Muscle of leg (tissue), 11 donors: ENCODE data around the gene METTL3. TPM values are rescaled to one million over a fixed set of nuclear protein-coding genes. Genes with fewer than 3 reads are reported as not detected.
A peak's percentile ranks its signal among the peaks of the same experiment; 100 is the strongest.

Source experiments
- DNase-seq: peaks from one replicate; pipeline ENCODE4 v3.0.0; 2013
- H3K27ac ChIP-seq: one replicate; pipeline ENCODE4 v1.5.1; 2013; ENCODE audit warnings: mild to moderate bottlenecking, low read length, control low read depth
- H3K27me3 ChIP-seq: one replicate; pipeline ENCODE4 v1.6.1; 2013; ENCODE audit warnings: low read length; ENCODE audit not compliant: control insufficient read depth, insufficient read depth
- H3K36me3 ChIP-seq: one replicate; pipeline ENCODE4 v1.6.1; 2013; ENCODE audit warnings: low read length; ENCODE audit not compliant: control insufficient read depth, insufficient read depth
- H3K4me1 ChIP-seq: one replicate; pipeline ENCODE4 v1.6.1; 2013; ENCODE audit warnings: low read length; ENCODE audit not compliant: control insufficient read depth, insufficient read depth
- H3K4me3 ChIP-seq: one replicate; pipeline ENCODE4 v1.5.1; 2013; ENCODE audit warnings: low read length, control low read depth
- H3K9me3 ChIP-seq: replicated peaks from 2 replicates; pipeline ENCODE4 v1.6.1; 2013; ENCODE audit warnings: low read depth, low read length; ENCODE audit not compliant: control insufficient read depth
- WGBS: methylation state at CpG from one replicate; pipeline ENCODE4 v1.1.5; 2013; ENCODE audit warnings: missing lambda C conversion rate; ENCODE audit not compliant: insufficient coverage; 5-methylcytosine and 5-hydroxymethylcytosine counted together
- polyA plus RNA-seq, 8 donors: library from polyadenylated mRNA; unstranded; fragments of 120-200 nt; gene quantifications; one replicate each; pipeline versions ENCODE4 v1.2.1 to v1.2.3, GENCODE V29; 2013; ENCODE audit warnings: inconsistent platforms in 1 of 8, low replicate concordance in 1 of 8; ENCODE audit not compliant: insufficient read length in 8 of 8, insufficient read depth in 1 of 8
- total RNA-seq: library from RNA; stranded (reverse); fragments of 120-200 nt; gene quantifications from one replicate; pipeline ENCODE4 v1.2.4, GENCODE V29; 2013

METTL3 gene
- total and polyA plus RNA-seq, 9 donors, result 40.4 to 56.6 (median 45.5) TPM

- DNase-seq, result peak; percentile 100
- peaks cover 10% of the 10 kb centered on the region for H3K36me3 ChIP-seq
- H3K4me1 ChIP-seq, result peaks cover 7% of the 10 kb centered on the region
- peak within 1 kb of the TSS; percentile 92 for H3K27ac ChIP-seq
- H3K4me3 ChIP-seq, result peak within 1 kb of the TSS; percentile 83
- 0% methylated on average over 35 of the region's 49 CpGs for WGBS
- no peaks in the 10 kb centered on the region for H3K27me3 ChIP-seq
- H3K9me3 ChIP-seq, result no peaks in the 10 kb centered on the region
Measured at GRCh38 chr14:21476925-21477681, 34.0 kb downstream of the METTL3 start, which contains the start of the genes RAB2B and TOX4. Gene RAB2B, minus strand, starts transcription at chr14:21476959. Its CDS starts 87 bp downstream, at chr14:21476872. Gene TOX4, plus strand, starts transcription at chr14:21477195. Its CDS starts 84 bp downstream, at chr14:21477279.

GRCh38 chr14:21476523-21476924 lies 34.6 kb downstream of the METTL3 start:
- no peaks in the 10 kb centered on the region for H3K27me3 ChIP-seq
- H3K4me3 ChIP-seq, result peak overlapping the region; percentile 66
- peaks cover 10% of the 10 kb centered on the region for H3K36me3 ChIP-seq
- H3K9me3 ChIP-seq, result no peaks in the 10 kb centered on the region
- H3K4me1 ChIP-seq, result peaks cover 7% of the 10 kb centered on the region
- H3K27ac ChIP-seq, result peak overlapping the region; percentile 92
- no peak for DNase-seq
- WGBS, result 0% methylated on average over 15 of the region's 27 CpGs

- peaks cover 7% of the 10 kb centered on the region for H3K4me1 ChIP-seq
- H3K9me3 ChIP-seq, result no peaks in the 10 kb centered on the region
- peak overlapping the region; percentile 66 for H3K4me3 ChIP-seq
- DNase-seq, result no peak
- H3K27me3 ChIP-seq, result no peaks in the 10 kb centered on the region
- H3K27ac ChIP-seq, result peak overlapping the region; percentile 92
- peaks cover 10% of the 10 kb centered on the region for H3K36me3 ChIP-seq
- WGBS, result no CpG with 5 or more reads among the region's 10 CpGs
Measured at GRCh38 chr14:21475767-21476522, 35.2 kb downstream of the METTL3 start.

- Histone ChIP-seq H3K36me3 (peaks cover 34% of the 10 kb centered on the region), H3K9me3 (no peaks in the 10 kb centered on the region), H3K27me3 (no peaks in the 10 kb centered on the region), H3K4me1 (no peaks in the 10 kb centered on the region), H3K4me3 (no peak overlapping the region), H3K27ac (no peak overlapping the region)
- no CpG with 5 or more reads among the region's 1 CpG for WGBS
- peak; percentile 53 for DNase-seq
Measured at GRCh38 chr14:21467616-21468015, 43.5 kb downstream of the METTL3 start.

- H3K4me1 ChIP-seq, result peaks cover 11% of the 10 kb centered on the region
- DNase-seq, result peak; percentile 100
- peak within 1 kb of the TSS; percentile 97 for H3K4me3 ChIP-seq
- H3K9me3 ChIP-seq, result no peaks in the 10 kb centered on the region
- peaks cover 7% of the 10 kb centered on the region for H3K36me3 ChIP-seq
- peak within 1 kb of the TSS; percentile 99 for H3K27ac ChIP-seq
- H3K27me3 ChIP-seq, result no peaks in the 10 kb centered on the region
- WGBS, result 0% methylated on average over 17 of the region's 36 CpGs
Measured at GRCh38 chr14:21455912-21456667, 55.0 kb downstream of the METTL3 start, which contains the start of gene CHD8. Gene CHD8, minus strand, starts transcription at chr14:21456123. Its CDS starts 24,480 bp downstream, at chr14:21431643.

GRCh38 chr14:21455592-21455911 lies 55.6 kb downstream of the METTL3 start:
- WGBS, result 0% methylated on average over 1 of the region's 17 CpGs

GRCh38 chr14:21454843-21455544 lies 56.1 kb downstream of the METTL3 start:
- no peaks in the 10 kb centered on the region for H3K36me3 ChIP-seq
- H3K27me3 ChIP-seq, result no peaks in the 10 kb centered on the region
- 36% methylated on average over 5 of the region's 15 CpGs for WGBS
- no peak for DNase-seq
- peak overlapping the region; percentile 97 for H3K4me3 ChIP-seq
- no peaks in the 10 kb centered on the region for H3K9me3 ChIP-seq
- peaks cover 11% of the 10 kb centered on the region for H3K4me1 ChIP-seq
- H3K27ac ChIP-seq, result peak overlapping the region; percentile 97

More at GRCh38 chr14:21455592-21455911, 55.6 kb downstream of the METTL3 start:
- peak overlapping the region; percentile 97 for H3K27ac ChIP-seq
- no peaks in the 10 kb centered on the region for H3K9me3 ChIP-seq
- no peaks in the 10 kb centered on the region for H3K27me3 ChIP-seq
- DNase-seq, result no peak
- H3K4me1 ChIP-seq, result peaks cover 11% of the 10 kb centered on the region
- H3K4me3 ChIP-seq, result peak overlapping the region; percentile 97
- peaks cover 1% of the 10 kb centered on the region for H3K36me3 ChIP-seq

- no peaks in the 10 kb centered on the region for H3K9me3 ChIP-seq
- DNase-seq, result no peak
- no peaks in the 10 kb centered on the region for H3K27me3 ChIP-seq
- H3K4me3 ChIP-seq, result no peak overlapping the region
- H3K36me3 ChIP-seq, result no peaks in the 10 kb centered on the region
- no CpG with 5 or more reads among the region's 1 CpG for WGBS
- H3K4me1 ChIP-seq, result peaks cover 6% of the 10 kb centered on the region
- no peak overlapping the region for H3K27ac ChIP-seq
Measured at GRCh38 chr14:21449899-21450216, 61.3 kb downstream of the METTL3 start.
